Activated CD8-positive, alpha-beta T cell treated with anti-CD3 and anti-CD28 coated beads, Interleukin-2, amount 10 ng/mL, durations not matched to agents 7 days and 5 days (primary cell): ENCODE data around the gene OSBP2. TPM values are rescaled to one million over a fixed set of nuclear protein-coding genes. Genes with fewer than 3 reads are reported as not detected.
A peak's percentile ranks its signal among the peaks of the same experiment; 100 is the strongest.
"Not testable (repeated sequence)": the region's sequence is repeated elsewhere in the genome, so short reads cannot be mapped to it uniquely, and the experiment has no call there.

Source experiments
- ATAC-seq: fragments of 150-1000 bp; cut with Tn5 transposase; one replicate; pipeline ENCODE4 v1.10.0; 2021; ENCODE audit warnings: moderate library complexity
- CTCF ChIA-PET: fragments of 350-600 bp; sonication (Branson Sonifier 250); formaldehyde crosslinking; loops from one replicate; lab custom pipeline; 2021; ENCODE audit warnings: antibody characterized with exemption; lab: Charles Lee
- POLR2A ChIA-PET: fragments of 350-600 bp; sonication (Branson Sonifier 250); formaldehyde crosslinking; loops from one replicate; lab custom pipeline; 2021; ENCODE audit warnings: antibody characterized with exemption; lab: Charles Lee
- DNase-seq: peaks from one replicate; pipeline ENCODE4 v3.0.0-alpha.2; 2020
- H3K27ac Mint-ChIP-seq: one replicate; pipeline ENCODE4 v1.8.0; 2021; ENCODE audit warnings: mild to moderate bottlenecking, mixed read lengths
- H3K27me3 Mint-ChIP-seq: one replicate; pipeline ENCODE4 v1.8.0; 2021; ENCODE audit warnings: low read depth, mixed read lengths
- H3K36me3 Mint-ChIP-seq: one replicate; pipeline ENCODE4 v1.8.0; 2021; ENCODE audit warnings: low read depth, mixed read lengths
- H3K4me1 Mint-ChIP-seq: one replicate; pipeline ENCODE4 v1.8.0; 2021; ENCODE audit warnings: low read depth, mixed read lengths
- H3K4me3 Mint-ChIP-seq: one replicate; pipeline ENCODE4 v1.8.0; 2021; ENCODE audit warnings: mild to moderate bottlenecking, mixed read lengths
- H3K9me3 Mint-ChIP-seq: one replicate; pipeline ENCODE4 v1.8.0; 2022; ENCODE audit warnings: mixed read lengths; ENCODE audit not compliant: insufficient read depth
- total RNA-seq, 2 experiments: library from RNA; stranded (reverse); gene quantifications; one replicate each; pipeline ENCODE4 v1.2.3, GENCODE V29; 2021

The OSBP2 gene
- total RNA-seq, 2 experiments from 2014 or later = 0.42 to 0.55 TPM

GRCh38 chr22:30665266-30665665 is 29.4 kb upstream of the OSBP2 start:
- Mint-ChIP-seq H3K36me3 (peaks cover 9% of the 10 kb centered on the region), H3K4me1 (peaks cover 15% of the 10 kb centered on the region), H3K4me3 (no peak overlapping the region), H3K27ac (no peak overlapping the region), H3K27me3 (peaks cover 3% of the 10 kb centered on the region), H3K9me3 (no peaks in the 10 kb centered on the region)
- DNase-seq (no peak), ATAC-seq (no peak)
- ChIA-PET POLR2A (no interaction called here), CTCF (no interaction called here)

GRCh38 chr22:30665786-30666185 is 28.9 kb upstream of the OSBP2 start:
- DNase-seq (no peak), ATAC-seq (no peak)
- POLR2A ChIA-PET = no interaction called here
- peaks cover 9% of the 10 kb centered on the region for H3K36me3 Mint-ChIP-seq
- H3K9me3 Mint-ChIP-seq = no peaks in the 10 kb centered on the region
- H3K27me3 Mint-ChIP-seq = peaks cover 3% of the 10 kb centered on the region
- no peak overlapping the region for H3K27ac Mint-ChIP-seq
- H3K4me1 Mint-ChIP-seq = peaks cover 15% of the 10 kb centered on the region
- H3K4me3 Mint-ChIP-seq = no peak overlapping the region
- CTCF ChIA-PET = no interaction called here

GRCh38 chr22:30667107-30667493 is 27.6 kb upstream of the OSBP2 start:
- POLR2A ChIA-PET = interaction anchor here (0.6 to 0.8 kb wide), 2 partner anchors 32 to 34 kb away, joined by 3 read pairs; no protein-coding TSS in a partner anchor
- peaks cover 15% of the 10 kb centered on the region for H3K4me1 Mint-ChIP-seq
- ATAC-seq (no peak), DNase-seq (no peak)
- peak overlapping the region; percentile 90 for H3K4me3 Mint-ChIP-seq
- H3K27me3 Mint-ChIP-seq = peaks cover 3% of the 10 kb centered on the region
- no peaks in the 10 kb centered on the region for H3K9me3 Mint-ChIP-seq
- H3K27ac Mint-ChIP-seq = peak overlapping the region; percentile 83
- H3K36me3 Mint-ChIP-seq = peaks cover 9% of the 10 kb centered on the region
- CTCF ChIA-PET = interaction anchor here (1.7 to 3.3 kb wide), 3 partner anchors 17 to 88 kb away, joined by 11 to 31 read pairs (median 15); partner anchors contain the start of gene SLC35E4

GRCh38 chr22:30667494-30668385 is 26.9 kb upstream of the OSBP2 start, which contains the start of gene DUSP18:
DUSP18 (minus strand) TSS chr22:30667875; CDS start chr22:30664003, 3,872 bp downstream.
- H3K27ac Mint-ChIP-seq = peak within 1 kb of the TSS; percentile 83
- CTCF ChIA-PET = interaction anchor here (1.7 to 3.3 kb wide), 3 partner anchors 18 to 87 kb away, joined by 11 to 31 read pairs (median 15); partner anchors contain the start of gene SLC35E4
- POLR2A ChIA-PET = interaction anchor here (0.6 to 1.1 kb wide), 4 partner anchors 13 to 35 kb away, joined by 3 read pairs; no protein-coding TSS in a partner anchor
- DNase-seq = peak; percentile 95
- H3K27me3 Mint-ChIP-seq = peaks cover 3% of the 10 kb centered on the region
- no peaks in the 10 kb centered on the region for H3K9me3 Mint-ChIP-seq
- peaks cover 15% of the 10 kb centered on the region for H3K4me1 Mint-ChIP-seq
- peaks cover 9% of the 10 kb centered on the region for H3K36me3 Mint-ChIP-seq
- ATAC-seq = peak; percentile 95
- peak within 1 kb of the TSS; percentile 90 for H3K4me3 Mint-ChIP-seq

GRCh38 chr22:30668386-30668710 is 26.3 kb upstream of the OSBP2 start:
- Mint-ChIP-seq H3K9me3 (no peaks in the 10 kb centered on the region), H3K4me1 (peaks cover 15% of the 10 kb centered on the region), H3K36me3 (peaks cover 4% of the 10 kb centered on the region), H3K27ac (peak overlapping the region; percentile 22), H3K4me3 (peak overlapping the region; percentile 90), H3K27me3 (peaks cover 3% of the 10 kb centered on the region)
- no peak for DNase-seq
- POLR2A ChIA-PET = interaction anchor here (1.0 to 1.1 kb wide), 2 partner anchors 12 to 34 kb away, joined by 3 read pairs; no protein-coding TSS in a partner anchor
- CTCF ChIA-PET = interaction anchor here (2.5 to 3.3 kb wide), 2 partner anchors 33 to 87 kb away, joined by 11 to 31 read pairs; partner anchors contain the start of gene SLC35E4
- no peak for ATAC-seq

- POLR2A ChIA-PET = no interaction called here
- H3K4me3 Mint-ChIP-seq = no peak overlapping the region
- CTCF ChIA-PET = interaction anchor here (1.6 to 2.2 kb wide), 2 partner anchors 36 to 84 kb away, joined by 3 to 10 read pairs; partner anchors contain the start of gene SLC35E4
- H3K4me1 Mint-ChIP-seq = peaks cover 14% of the 10 kb centered on the region
- no peak overlapping the region for H3K27ac Mint-ChIP-seq
- H3K9me3 Mint-ChIP-seq = no peaks in the 10 kb centered on the region
- ATAC-seq = no peak
- H3K27me3 Mint-ChIP-seq = peaks cover 3% of the 10 kb centered on the region
- no peak for DNase-seq
- no peaks in the 10 kb centered on the region for H3K36me3 Mint-ChIP-seq
Measured at GRCh38 chr22:30671071-30671470, 23.6 kb upstream of the OSBP2 start.

- no peak overlapping the region for H3K4me3 Mint-ChIP-seq
- no peak overlapping the region for H3K27ac Mint-ChIP-seq
- H3K9me3 Mint-ChIP-seq = no peaks in the 10 kb centered on the region
- peaks cover 5% of the 10 kb centered on the region for H3K4me1 Mint-ChIP-seq
- peaks cover 15% of the 10 kb centered on the region for H3K27me3 Mint-ChIP-seq
- DNase-seq (no peak), ATAC-seq (no peak)
- CTCF ChIA-PET = interaction anchor here (1.1 kb wide), 1 partner anchor 23 kb away, joined by 3 read pairs; no protein-coding TSS in a partner anchor
- H3K36me3 Mint-ChIP-seq = no peaks in the 10 kb centered on the region
- POLR2A ChIA-PET = no interaction called here
Measured at GRCh38 chr22:30673136-30673535, 21.5 kb upstream of the OSBP2 start.

GRCh38 chr22:30674482-30674881 is 20.2 kb upstream of the OSBP2 start:
- no peaks in the 10 kb centered on the region for H3K36me3 Mint-ChIP-seq
- ATAC-seq = no peak
- H3K4me3 Mint-ChIP-seq = no peak overlapping the region
- H3K27ac Mint-ChIP-seq = no peak overlapping the region
- peaks cover 20% of the 10 kb centered on the region for H3K27me3 Mint-ChIP-seq
- ChIA-PET POLR2A (no interaction called here), CTCF (no interaction called here)
- no peaks in the 10 kb centered on the region for H3K9me3 Mint-ChIP-seq
- no peak for DNase-seq
- H3K4me1 Mint-ChIP-seq = no peaks in the 10 kb centered on the region

- ATAC-seq (no peak), DNase-seq (no peak)
- Mint-ChIP-seq H3K36me3 (no peaks in the 10 kb centered on the region), H3K4me3 (no peak overlapping the region), H3K27me3 (peaks cover 20% of the 10 kb centered on the region), H3K9me3 (no peaks in the 10 kb centered on the region), H3K27ac (no peak overlapping the region), H3K4me1 (no peaks in the 10 kb centered on the region)
- CTCF ChIA-PET = no interaction called here
- POLR2A ChIA-PET = no interaction called here
Measured at GRCh38 chr22:30675436-30675835, 19.2 kb upstream of the OSBP2 start.

- H3K4me1 Mint-ChIP-seq, CTCF ChIA-PET, H3K36me3 Mint-ChIP-seq, H3K4me3 Mint-ChIP-seq, H3K27ac Mint-ChIP-seq, ATAC-seq, H3K9me3 Mint-ChIP-seq, DNase-seq, POLR2A ChIA-PET: not testable (repeated sequence)
- peaks cover 20% of the 10 kb centered on the region for H3K27me3 Mint-ChIP-seq
Measured at GRCh38 chr22:30676565-30676964, 18.1 kb upstream of the OSBP2 start.

GRCh38 chr22:30679895-30680690 is 14.6 kb upstream of the OSBP2 start:
- POLR2A ChIA-PET = interaction anchor here (0.7 kb wide), 1 partner anchor 12 kb away, joined by 3 read pairs; no protein-coding TSS in a partner anchor
- H3K9me3 Mint-ChIP-seq, DNase-seq, H3K4me3 Mint-ChIP-seq, H3K27ac Mint-ChIP-seq, H3K36me3 Mint-ChIP-seq, ATAC-seq, H3K4me1 Mint-ChIP-seq, CTCF ChIA-PET: not testable (repeated sequence)
- peaks cover 23% of the 10 kb centered on the region for H3K27me3 Mint-ChIP-seq
